Spleen (tissue), 11 donors: Measurements from ENCODE around the gene RPS6KA2. TPM values are rescaled to one million over a fixed set of nuclear protein-coding genes. Genes with fewer than 3 reads are reported as not detected.
"Not testable (repeated sequence)": the region's sequence is repeated elsewhere in the genome, so short reads cannot be mapped to it uniquely, and the experiment has no call there.

Experiments used
- DNase-seq: peaks from one replicate; pipeline ENCODE4 v3.0.0-alpha.2; 2020
- H3K27ac ChIP-seq, 8 donors: fragments of 200-600 bp; sonication (generic) in 7 of 8; 1 replicate in 4 of 8; 2 replicates in 4 of 8; pipeline versions ENCODE4 v1.5.0 to v1.8.0; 2016 to 2021; ENCODE audit warnings: inconsistent platforms in 4 of 8, mild to moderate bottlenecking in 4 of 8, moderate library complexity in 1 of 8
- H3K27me3 ChIP-seq, 7 donors: fragments of 200-600 bp; sonication (generic) in 6 of 7; replicated peaks in 1 of 7; 1 replicate in 4 of 7; 2 replicates in 3 of 7; pipeline versions ENCODE4 v1.5.0 to v1.8.0; 2016 to 2021; ENCODE audit warnings: inconsistent platforms in 3 of 7, mild to moderate bottlenecking in 1 of 7
- H3K36me3 ChIP-seq, 6 donors: fragments of 200-600 bp; sonication (generic) in 5 of 6; 1 replicate in 4 of 6; 2 replicates in 2 of 6; pipeline versions ENCODE4 v1.5.0 to v1.8.0; 2016 to 2021; ENCODE audit warnings: inconsistent platforms in 2 of 6
- H3K4me1 ChIP-seq, 6 donors: fragments of 200-600 bp; sonication (generic) in 5 of 6; 1 replicate in 3 of 6; 2 replicates in 3 of 6; pipeline versions ENCODE4 v1.5.0 to v1.8.0; 2016 to 2021; ENCODE audit warnings: inconsistent platforms in 3 of 6
- H3K4me3 ChIP-seq, 8 donors: fragments of 200-600 bp; sonication (generic) in 7 of 8; 1 replicate in 4 of 8; 2 replicates in 4 of 8; pipeline versions ENCODE4 v1.5.0 to v1.8.0; 2016 to 2021; ENCODE audit warnings: inconsistent platforms in 4 of 8, mild to moderate bottlenecking in 4 of 8, moderate library complexity in 2 of 8
- H3K9me3 ChIP-seq, 8 donors: fragments of 200-600 bp; sonication (generic) in 7 of 8; 1 replicate in 4 of 8; 2 replicates in 4 of 8; pipeline versions ENCODE4 v1.5.0 to v1.8.0; 2016 to 2021; ENCODE audit warnings: inconsistent platforms in 4 of 8
- CTCF ChIP-seq, 11 experiments: fragments of 200-600 bp in 7 of 11; fragments of 450-650 bp in 4 of 11; sonication (generic) in 4 of 11; IDR thresholded peaks in 8 of 11; conservative IDR thresholded peaks in 3 of 11; 1 replicate in 7 of 11; 2 replicates in 4 of 11; pipeline versions ENCODE4 v1.4.0 to v1.8.0; 2016 to 2021; ENCODE audit warnings: antibody characterized with exemption in 11 of 11, inconsistent platforms in 4 of 11, mild to moderate bottlenecking in 1 of 11
- POLR2A ChIP-seq, 3 donors: fragments of 450-650 bp; IDR thresholded peaks; one replicate each; pipeline ENCODE4 v1.5.1; 2017; ENCODE audit warnings: antibody characterized with exemption in 3 of 3, mild to moderate bottlenecking in 1 of 3
- POLR2AphosphoS5 ChIP-seq, 3 donors: sonication (generic); formaldehyde crosslinking; IDR thresholded peaks; one replicate each; pipeline ENCODE4 v1.5.1; 2017; ENCODE audit warnings: antibody characterized with exemption in 3 of 3
- WGBS, 5 donors: extraction: QIAGEN DNeasy Blood & Tissue Kit in 3 of 5; methylation state at CpG; one replicate each; pipeline versions ENCODE4 v1.1.5 to v1.1.7; 2013 to 2018; 5-methylcytosine and 5-hydroxymethylcytosine counted together
- intact Hi-C: fragments of 100-400 bp; cut with DNase I; formaldehyde crosslinking; loops from one replicate; pipeline ENCODE4 v1.15.0; 2023; ENCODE audit warnings: low total_unique reads
- polyA plus RNA-seq, 3 donors: library from polyadenylated mRNA; stranded (reverse); fragments of 200-250 nt; gene quantifications; one replicate each; pipeline ENCODE4 v1.2.1, GENCODE V29; 2013
- total RNA-seq, 7 donors: library from RNA; depleted of rRNA in 3 of 7; stranded (reverse); fragments of >200 nt in 3 of 7; fragmentation: NEBNext Ultra II Directional in 4 of 7; extraction: Animal tissue kit (Norgen Biotek cat#: 25700) in 4 of 7; gene quantifications; one replicate each; pipeline versions ENCODE4 v1.1.0 to v1.2.1, GENCODE V29; 2016 to 2021
- donor health status: healthy with polysubstance abuse.
- donor health status: DM: no; HTN: no; CAD: no; lungs with moderate emphysema.
- donor health status: DM: no; HTN: no; CAD: no.
- donor health status: Bipolar disorder and iron deficiency.
- donor health status: healthy.
- donor health status: DM: no; HTN: no; CAD: no.
- donor health status: DM: yes; HTN: yes; CAD: no.

RPS6KA2 gene
- total and polyA plus RNA-seq, 10 donors = 7.6 to 123 (median 58.1) TPM

- Histone ChIP-seq H3K4me1 (peaks cover 4 to 30% (median 21%) of the 10 kb centered on the region in 6 donors), H3K4me3 (no peak overlapping the region), H3K27me3 (no peaks in the 10 kb centered on the region), H3K9me3 (no peaks in the 10 kb centered on the region), H3K36me3 (peaks cover 0 to 51% (median 8%) of the 10 kb centered on the region in 6 donors), H3K27ac (no peak overlapping the region)
- no peak for TF ChIP-seq POLR2A (IDR thresholded peaks at IDR 0.05)
- no peak for TF ChIP-seq CTCF (IDR thresholded peaks at IDR 0.05 in 8 of 11, conservative IDR thresholded peaks at IDR 0.05 in 3 of 11)
- TF ChIP-seq POLR2AphosphoS5 (IDR thresholded peaks at IDR 0.05) = no peak
- 80 to 88% (median 85%) methylated on average over 4 of the region's 4 CpGs for WGBS, 5 donors
- intact Hi-C loops = no loop called here
- no peak for DNase-seq
Observed at GRCh38 chr6:166539543-166539942, 87.5 kb downstream of the RPS6KA2 start.

- peaks cover 4 to 30% (median 21%) of the 10 kb centered on the region in 6 donors for H3K4me1 ChIP-seq
- H3K9me3 ChIP-seq, DNase-seq, H3K4me3 ChIP-seq, H3K27me3 ChIP-seq, H3K27ac ChIP-seq, intact Hi-C loops: not testable (repeated sequence)
- WGBS, 5 donors = 94 to 98% (median 97%) methylated on average over 9 of the region's 9 CpGs
- peaks cover 0 to 51% (median 8%) of the 10 kb centered on the region in 6 donors for H3K36me3 ChIP-seq
Observed at GRCh38 chr6:166539011-166539385, 88.1 kb downstream of the RPS6KA2 start.

- no peak for DNase-seq
- 72 to 79% (median 73%) methylated on average over 17 of the region's 17 CpGs for WGBS, 5 donors
- H3K27ac ChIP-seq = no peak overlapping the region
- intact Hi-C loops = no loop called here
- no peak for TF ChIP-seq POLR2AphosphoS5 (IDR thresholded peaks at IDR 0.05)
- TF ChIP-seq POLR2A (IDR thresholded peaks at IDR 0.05) = no peak
- TF ChIP-seq CTCF (IDR thresholded peaks at IDR 0.05 in 8 of 11, conservative IDR thresholded peaks at IDR 0.05 in 3 of 11) = no peak
- H3K36me3 ChIP-seq = peaks cover 0 to 52% (median 8%) of the 10 kb centered on the region in 6 donors
- no peaks in the 10 kb centered on the region for H3K9me3 ChIP-seq
- H3K27me3 ChIP-seq = no peaks in the 10 kb centered on the region
- H3K4me1 ChIP-seq = peaks cover 4 to 30% (median 21%) of the 10 kb centered on the region in 6 donors
- H3K4me3 ChIP-seq = no peak overlapping the region
Observed at GRCh38 chr6:166538297-166539010, 88.6 kb downstream of the RPS6KA2 start.

- H3K4me3 ChIP-seq = no peak overlapping the region
- peaks cover 0 to 87% (median 14%) of the 10 kb centered on the region in 6 donors for H3K36me3 ChIP-seq
- DNase-seq = no peak
- H3K4me1 ChIP-seq = peaks cover 0 to 7% (median 2%) of the 10 kb centered on the region in 6 donors
- H3K9me3 ChIP-seq = no peaks in the 10 kb centered on the region
- WGBS, 5 donors = 86 to 92% (median 91%) methylated on average over 17 of the region's 17 CpGs
- intact Hi-C loops = no loop called here
- no peak overlapping the region for H3K27ac ChIP-seq
- TF ChIP-seq POLR2A (IDR thresholded peaks at IDR 0.05) = no peak
- no peak for TF ChIP-seq CTCF (IDR thresholded peaks at IDR 0.05 in 8 of 11, conservative IDR thresholded peaks at IDR 0.05 in 3 of 11)
- TF ChIP-seq POLR2AphosphoS5 (IDR thresholded peaks at IDR 0.05) = no peak
- no peaks in the 10 kb centered on the region for H3K27me3 ChIP-seq
Observed at GRCh38 chr6:166534658-166535406, 92.2 kb downstream of the RPS6KA2 start.
